Keratinocyte (primary cell): ENCODE measurements around the gene TRAT1. TPM values are rescaled to one million over a fixed set of nuclear protein-coding genes. Genes with fewer than 3 reads are reported as not detected.

Source experiments
- DNase-seq: peaks from one replicate; pipeline ENCODE4 v3.0.0-alpha.2; 2011; ENCODE audit warnings: low read depth, missing footprints, low spot score
- FAIRE-seq: peaks from 2 replicates; lab custom pipeline; 2011; peaks lifted over from hg19 to GRCh38; lab: Jason Lieb, UNC
- H2AFZ ChIP-seq: 2 replicates; pipeline ENCODE4 v1.6.0; 2012; ENCODE audit warnings: low read length, control low read depth, inconsistent platforms; ENCODE audit not compliant: control insufficient read depth
- H3K27ac ChIP-seq: 2 replicates; pipeline ENCODE4 v1.5.1; 2011; ENCODE audit warnings: low read length; ENCODE audit not compliant: control insufficient read depth, insufficient read depth
- H3K27me3 ChIP-seq: 3 replicates; pipeline ENCODE4 v1.6.0; 2011; ENCODE audit warnings: low read length; ENCODE audit not compliant: control insufficient read depth, insufficient read depth; ENCODE audit errors: extremely low read depth
- H3K36me3 ChIP-seq, 2 experiments: 2 replicates in 1 of 2; 3 replicates in 1 of 2; pipeline ENCODE4 v1.5.1; 2011; ENCODE audit warnings: low read length in 2 of 2, mild to moderate bottlenecking in 1 of 2; ENCODE audit not compliant: control insufficient read depth in 2 of 2, insufficient read depth in 2 of 2; ENCODE audit errors: extremely low read depth in 1 of 2
- H3K4me1 ChIP-seq: 3 replicates; pipeline ENCODE4 v1.5.1; 2011; ENCODE audit warnings: low read length; ENCODE audit not compliant: control insufficient read depth, insufficient read depth; ENCODE audit errors: extremely low read depth
- H3K4me2 ChIP-seq: 3 replicates; pipeline ENCODE4 v1.6.0; 2011; ENCODE audit warnings: low read depth, low read length; ENCODE audit not compliant: control insufficient read depth, insufficient read depth; ENCODE audit errors: extremely low read depth
- H3K4me3 ChIP-seq, 3 experiments: fragments of 200-600 bp in 1 of 3; sonication (generic) in 1 of 3; 2 replicates in 2 of 3; 3 replicates in 1 of 3; pipeline ENCODE4 v1.5.1; 2011 to 2016; ENCODE audit warnings: low read length in 3 of 3, mild to moderate bottlenecking in 3 of 3, control low read depth in 2 of 3, inconsistent platforms in 1 of 3, low read depth in 1 of 3, mixed read lengths in 1 of 3, mixed run types in 1 of 3, moderate library complexity in 1 of 3; ENCODE audit not compliant: control insufficient read depth in 2 of 3, insufficient read depth in 2 of 3; ENCODE audit errors: extremely low read depth in 1 of 3
- H3K79me2 ChIP-seq: 2 replicates; pipeline ENCODE4 v1.6.0; 2012; ENCODE audit warnings: low read length; ENCODE audit not compliant: control insufficient read depth, insufficient read depth
- H3K9ac ChIP-seq: 3 replicates; pipeline ENCODE4 v1.6.0; 2011; ENCODE audit warnings: low read length; ENCODE audit not compliant: control insufficient read depth, insufficient read depth; ENCODE audit errors: extremely low read depth
- H3K9me1 ChIP-seq: 3 replicates; pipeline ENCODE4 v1.6.0; 2011; ENCODE audit warnings: low read length; ENCODE audit not compliant: control insufficient read depth, insufficient read depth; ENCODE audit errors: extremely low read depth
- H3K9me3 ChIP-seq: 2 replicates; pipeline ENCODE4 v1.5.1; 2012; ENCODE audit warnings: low read depth, low read length; ENCODE audit not compliant: control insufficient read depth
- H4K20me1 ChIP-seq: 3 replicates; pipeline ENCODE4 v1.6.0; 2011; ENCODE audit warnings: low read length; ENCODE audit not compliant: control insufficient read depth, insufficient read depth; ENCODE audit errors: extremely low read depth
- EZH2 ChIP-seq: IDR thresholded peaks from one replicate; pipeline ENCODE4 v1.6.1; 2012; ENCODE audit warnings: inconsistent platforms, mild to moderate bottlenecking, low read length, moderate library complexity
- dilution Hi-C: fragments of 300-500 bp; cut with MboI; formaldehyde crosslinking; loops from one replicate; pipeline ENCODE4 v1.7.0; 2020; ENCODE audit warnings: low sequenced_read_pairs; ENCODE audit not compliant: extremely low pct_ligation_motif_present
- polyA plus RNA-seq, 5 experiments: library from polyadenylated mRNA; depleted of rRNA in 3 of 5; stranded (reverse) in 3 of 5; stranded (forward) in 1 of 5; unstranded in 1 of 5; fragments of >200 nt; gene quantifications; 1 replicate in 1 of 5; 2 replicates in 3 of 5; 3 replicates in 1 of 5; pipeline versions ENCODE4 v1.2.1 to v1.2.3, GENCODE V29; 2011 to 2012; ENCODE audit warnings: missing spikeins in 2 of 5, low read depth in 1 of 5, low replicate concordance in 1 of 5
- TF ChIP-seq, protein P1 (sequence below), 3 experiments: IDR thresholded peaks in 1 of 3; conservative IDR thresholded peaks in 1 of 3; optimal IDR thresholded peaks in 1 of 3; 2 replicates in 2 of 3; 3 replicates in 1 of 3; pipeline versions ENCODE3 to v1.5.1; 2011; ENCODE audit warnings: low read length in 3 of 3, mild to moderate bottlenecking in 3 of 3, moderate library complexity in 2 of 3, control low read depth in 1 of 3, inconsistent platforms in 1 of 3; ENCODE audit not compliant: insufficient read depth in 2 of 3; ENCODE audit errors: extremely low read depth in 1 of 3

TRAT1 gene
- polyA plus RNA-seq, 1 donor (not counting 4 experiments of a cell fraction or from before 2014, with no cell fraction given) = not detected

DNA sequence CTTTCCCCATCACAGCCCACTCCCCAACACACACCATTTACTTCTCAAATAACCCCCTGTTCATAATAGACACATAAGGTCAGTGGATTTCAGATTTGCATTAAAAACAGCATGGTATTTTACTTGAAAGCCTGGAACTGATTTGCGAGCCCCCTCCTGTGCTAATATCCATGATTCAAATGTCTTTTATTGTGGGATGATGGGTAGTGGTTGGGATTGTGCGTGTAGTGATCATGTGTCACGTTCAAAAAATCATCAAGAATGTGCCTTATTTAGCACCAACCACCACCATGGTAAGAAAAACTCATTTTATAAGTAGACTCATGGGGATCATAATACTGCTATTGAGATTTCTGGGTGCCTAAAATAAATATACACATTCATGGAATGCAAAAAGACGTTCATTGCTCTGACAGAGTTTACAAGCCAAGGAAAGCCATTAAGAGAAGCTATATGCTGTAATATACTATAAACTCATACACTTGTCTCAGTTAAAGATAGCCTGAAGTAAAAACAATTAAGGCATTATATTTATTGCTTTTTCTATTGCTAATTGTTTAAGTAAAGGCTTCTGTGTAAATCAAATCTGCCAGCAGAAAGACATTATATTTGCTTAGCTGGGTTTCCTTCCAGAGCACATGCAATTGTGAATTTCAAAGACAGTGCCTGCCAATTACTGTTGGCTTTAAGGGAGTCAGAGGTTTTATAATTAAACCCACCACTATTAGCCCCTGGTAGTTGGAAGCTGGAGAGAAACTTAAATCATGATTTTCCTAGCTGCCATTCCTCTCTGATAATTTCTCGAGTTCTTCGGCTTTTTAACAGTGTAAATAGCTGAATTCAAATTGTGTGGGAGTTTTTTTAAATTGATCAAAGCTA is 4.0 kb downstream of the TRAT1 start:
- no peak for FAIRE-seq
- dilution Hi-C loops = no loop called here

DNA sequence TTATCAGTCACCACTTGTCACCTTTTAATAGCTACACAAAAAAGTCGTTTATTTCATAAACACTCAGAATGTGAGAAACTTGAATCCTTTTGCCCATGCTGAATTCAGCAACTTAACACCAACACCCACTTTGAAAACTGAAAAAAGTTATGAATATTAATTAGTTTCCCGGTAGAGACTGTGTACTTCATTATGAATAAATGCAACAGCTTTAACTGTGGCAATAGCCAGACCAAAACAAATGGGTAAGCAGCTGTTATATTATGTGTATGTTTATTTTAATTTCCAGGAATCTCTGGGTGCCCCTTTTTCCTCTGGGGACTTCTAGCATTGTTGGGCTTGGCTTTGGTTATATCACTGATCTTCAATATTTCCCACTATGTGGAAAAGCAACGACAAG is 7.8 kb downstream of the TRAT1 start:
- no peak overlapping the region for H3K4me3 ChIP-seq
- no peak overlapping the region for H2AFZ ChIP-seq
- H3K9ac ChIP-seq = no peak overlapping the region
- H3K4me2 ChIP-seq = no peak overlapping the region
- no peak overlapping the region for H3K27ac ChIP-seq
- H3K79me2 ChIP-seq = no peaks in the 10 kb centered on the region
- dilution Hi-C loops = no loop called here
- no peaks in the 10 kb centered on the region for H3K36me3 ChIP-seq
- H3K4me1 ChIP-seq = no peaks in the 10 kb centered on the region
- no peaks in the 10 kb centered on the region for H3K27me3 ChIP-seq
- FAIRE-seq (no peak), DNase-seq (no peak)
- H3K9me1 ChIP-seq = no peaks in the 10 kb centered on the region
- H4K20me1 ChIP-seq = no peaks in the 10 kb centered on the region
- H3K9me3 ChIP-seq = no peaks in the 10 kb centered on the region
- no peak for TF ChIP-seq EZH2
- TF ChIP-seq, protein P1, sequence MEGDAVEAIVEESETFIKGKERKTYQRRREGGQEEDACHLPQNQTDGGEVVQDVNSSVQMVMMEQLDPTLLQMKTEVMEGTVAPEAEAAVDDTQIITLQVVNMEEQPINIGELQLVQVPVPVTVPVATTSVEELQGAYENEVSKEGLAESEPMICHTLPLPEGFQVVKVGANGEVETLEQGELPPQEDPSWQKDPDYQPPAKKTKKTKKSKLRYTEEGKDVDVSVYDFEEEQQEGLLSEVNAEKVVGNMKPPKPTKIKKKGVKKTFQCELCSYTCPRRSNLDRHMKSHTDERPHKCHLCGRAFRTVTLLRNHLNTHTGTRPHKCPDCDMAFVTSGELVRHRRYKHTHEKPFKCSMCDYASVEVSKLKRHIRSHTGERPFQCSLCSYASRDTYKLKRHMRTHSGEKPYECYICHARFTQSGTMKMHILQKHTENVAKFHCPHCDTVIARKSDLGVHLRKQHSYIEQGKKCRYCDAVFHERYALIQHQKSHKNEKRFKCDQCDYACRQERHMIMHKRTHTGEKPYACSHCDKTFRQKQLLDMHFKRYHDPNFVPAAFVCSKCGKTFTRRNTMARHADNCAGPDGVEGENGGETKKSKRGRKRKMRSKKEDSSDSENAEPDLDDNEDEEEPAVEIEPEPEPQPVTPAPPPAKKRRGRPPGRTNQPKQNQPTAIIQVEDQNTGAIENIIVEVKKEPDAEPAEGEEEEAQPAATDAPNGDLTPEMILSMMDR (optimal IDR thresholded peaks at IDR 0.05 in 1 of 3, IDR thresholded peaks at IDR 0.05 in 1 of 3, conservative IDR thresholded peaks at IDR 0.05 in 1 of 3; ENCODE audit: extremely low read depth in 1 of 3, insufficient read depth in 2 of 3, low read length in 3 of 3) = no peak

More for the DNA sequence above, 4.0 kb downstream of the TRAT1 start:
- Histone ChIP-seq H3K4me3 (no peak overlapping the region), H3K9ac (no peak overlapping the region), H3K4me1 (no peaks in the 10 kb centered on the region), H3K79me2 (no peaks in the 10 kb centered on the region), H2AFZ (no peak overlapping the region), H3K9me1 (no peaks in the 10 kb centered on the region), H3K27ac (no peak overlapping the region), H3K9me3 (no peaks in the 10 kb centered on the region), H4K20me1 (no peaks in the 10 kb centered on the region), H3K36me3 (no peaks in the 10 kb centered on the region), H3K4me2 (no peak overlapping the region), H3K27me3 (no peaks in the 10 kb centered on the region)
- DNase-seq = no peak
- TF ChIP-seq EZH2 = no peak
